Left ventricle myocardium inferior (tissue), 1 donor: ENCODE results near the gene DDIT4. TPM values are rescaled to one million over a fixed set of nuclear protein-coding genes. Genes with fewer than 3 reads are reported as not detected.
"Not testable (repeated sequence)": the region's sequence is repeated elsewhere in the genome, so short reads cannot be mapped to it uniquely, and the experiment has no call there.

Experiments used
- DNase-seq: peaks from one replicate; pipeline ENCODE4 v3.0.0-alpha.2; 2020
- H3K27ac ChIP-seq: fragments of 200-600 bp; replicated peaks from 2 replicates; pipeline ENCODE4 v1.8.0; 2021
- H3K27me3 ChIP-seq: fragments of 200-600 bp; 2 replicates; pipeline ENCODE4 v1.8.0; 2021; ENCODE audit warnings: low read depth
- H3K36me3 ChIP-seq: fragments of 200-600 bp; 2 replicates; pipeline ENCODE4 v1.8.0; 2021
- H3K4me1 ChIP-seq: fragments of 200-600 bp; 2 replicates; pipeline ENCODE4 v1.8.0; 2021
- H3K4me3 ChIP-seq: fragments of 200-600 bp; 2 replicates; pipeline ENCODE4 v1.8.0; 2021; ENCODE audit warnings: mild to moderate bottlenecking, moderate library complexity
- H3K9me3 ChIP-seq: fragments of 200-600 bp; replicated peaks from 2 replicates; pipeline ENCODE4 v1.8.0; 2021
- intact Hi-C: fragments of 100-400 bp; cut with micrococcal nuclease; formaldehyde crosslinking; loops from one replicate; pipeline ENCODE4 v1.11.0; 2022
- long read RNA-seq: library from polyadenylated mRNA; unstranded; transcript quantifications from one replicate; pipeline ENCODE4 v2.0.0, GENCODE V29; 2021
- total RNA-seq: library from RNA; stranded (reverse); fragmentation: NEBNext Ultra II Directional; extraction: Animal tissue kit (Norgen Biotek cat#: 25700); gene quantifications from one replicate; pipeline ENCODE4 v1.2.1, GENCODE V29; 2021
- TF ChIP-seq, protein P1 (sequence below): fragments of 200-600 bp; IDR thresholded peaks from 2 replicates; pipeline ENCODE4 v1.8.0; 2021; ENCODE audit warnings: antibody characterized with exemption, mild to moderate bottlenecking, borderline replicate concordance
- donor health status: DM: no; HTN: yes; CAD: no; lungs with severe emphysema.

DDIT4 gene, protein sequence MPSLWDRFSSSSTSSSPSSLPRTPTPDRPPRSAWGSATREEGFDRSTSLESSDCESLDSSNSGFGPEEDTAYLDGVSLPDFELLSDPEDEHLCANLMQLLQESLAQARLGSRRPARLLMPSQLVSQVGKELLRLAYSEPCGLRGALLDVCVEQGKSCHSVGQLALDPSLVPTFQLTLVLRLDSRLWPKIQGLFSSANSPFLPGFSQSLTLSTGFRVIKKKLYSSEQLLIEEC
- total RNA-seq: 66.3 TPM
- long read RNA-seq, transcript DDIT4-201 (3 exons, 1,748 nt): major isoform, 133 of 153 reads
- long read RNA-seq, transcript DDIT4-203 (2 exons, 753 nt): minor isoform, 5 of 153 reads
- long read RNA-seq, partial matches to known transcripts: 0 of 153 reads
- long read RNA-seq, other reads (novel, unspliced or antisense): 14 of 153 reads

DNA sequence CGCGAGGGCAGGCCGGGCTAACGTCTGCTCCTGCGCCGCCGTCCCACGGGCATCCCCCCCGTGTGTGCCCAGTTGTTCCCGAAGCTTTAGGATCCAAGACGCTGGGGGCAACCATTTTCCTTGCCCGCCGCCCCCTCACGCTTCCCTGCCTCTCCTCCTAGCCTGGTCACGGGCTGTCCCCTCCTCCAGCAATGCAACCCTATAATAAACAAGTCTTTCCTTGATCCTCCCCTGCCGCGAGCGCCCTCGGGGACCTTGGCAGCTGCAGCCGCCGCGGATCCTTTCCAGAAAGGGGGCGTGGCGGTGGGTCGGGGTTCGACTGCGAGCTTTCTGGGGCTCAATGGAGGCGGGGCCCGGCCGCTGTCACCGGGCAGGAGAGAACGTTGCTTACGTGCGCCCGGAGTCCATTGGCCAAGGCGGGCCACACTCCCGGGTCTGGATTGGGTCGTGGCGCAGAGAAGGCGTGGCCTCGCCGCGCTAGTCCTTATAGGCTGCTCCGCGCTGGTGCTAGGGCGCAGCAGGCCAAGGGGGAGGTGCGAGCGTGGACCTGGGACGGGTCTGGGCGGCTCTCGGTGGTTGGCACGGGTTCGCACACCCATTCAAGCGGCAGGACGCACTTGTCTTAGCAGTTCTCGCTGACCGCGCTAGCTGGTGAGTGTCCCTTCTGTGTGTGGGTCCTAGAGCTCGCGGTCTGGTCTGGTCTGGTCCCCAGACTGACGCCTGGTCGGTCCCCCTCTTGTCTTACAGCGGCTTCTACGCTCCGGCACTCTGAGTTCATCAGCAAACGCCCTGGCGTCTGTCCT, at the start of gene DDIT4:
Gene DDIT4 (plus strand): TSS at position 515 of the 803 bp plus-strand sequence. CDS start 293 bp downstream, outside the sequence.
- Histone ChIP-seq H3K36me3 (peaks cover 17% of the 10 kb centered on the region), H3K27ac (peak within 1 kb of the TSS; percentile 100), H3K9me3 (no peaks in the 10 kb centered on the region), H3K4me3 (peak within 1 kb of the TSS; percentile 84), H3K27me3 (no peaks in the 10 kb centered on the region), H3K4me1 (peaks cover 64% of the 10 kb centered on the region)
- intact Hi-C loops: loop anchor here (2.0 to 10.0 kb wide), 2 partner anchors 25 to 51 kb away; no protein-coding TSS in a partner anchor
- DNase-seq: peak; percentile 100
- TF ChIP-seq, protein P1, sequence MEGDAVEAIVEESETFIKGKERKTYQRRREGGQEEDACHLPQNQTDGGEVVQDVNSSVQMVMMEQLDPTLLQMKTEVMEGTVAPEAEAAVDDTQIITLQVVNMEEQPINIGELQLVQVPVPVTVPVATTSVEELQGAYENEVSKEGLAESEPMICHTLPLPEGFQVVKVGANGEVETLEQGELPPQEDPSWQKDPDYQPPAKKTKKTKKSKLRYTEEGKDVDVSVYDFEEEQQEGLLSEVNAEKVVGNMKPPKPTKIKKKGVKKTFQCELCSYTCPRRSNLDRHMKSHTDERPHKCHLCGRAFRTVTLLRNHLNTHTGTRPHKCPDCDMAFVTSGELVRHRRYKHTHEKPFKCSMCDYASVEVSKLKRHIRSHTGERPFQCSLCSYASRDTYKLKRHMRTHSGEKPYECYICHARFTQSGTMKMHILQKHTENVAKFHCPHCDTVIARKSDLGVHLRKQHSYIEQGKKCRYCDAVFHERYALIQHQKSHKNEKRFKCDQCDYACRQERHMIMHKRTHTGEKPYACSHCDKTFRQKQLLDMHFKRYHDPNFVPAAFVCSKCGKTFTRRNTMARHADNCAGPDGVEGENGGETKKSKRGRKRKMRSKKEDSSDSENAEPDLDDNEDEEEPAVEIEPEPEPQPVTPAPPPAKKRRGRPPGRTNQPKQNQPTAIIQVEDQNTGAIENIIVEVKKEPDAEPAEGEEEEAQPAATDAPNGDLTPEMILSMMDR: no peak

DNA sequence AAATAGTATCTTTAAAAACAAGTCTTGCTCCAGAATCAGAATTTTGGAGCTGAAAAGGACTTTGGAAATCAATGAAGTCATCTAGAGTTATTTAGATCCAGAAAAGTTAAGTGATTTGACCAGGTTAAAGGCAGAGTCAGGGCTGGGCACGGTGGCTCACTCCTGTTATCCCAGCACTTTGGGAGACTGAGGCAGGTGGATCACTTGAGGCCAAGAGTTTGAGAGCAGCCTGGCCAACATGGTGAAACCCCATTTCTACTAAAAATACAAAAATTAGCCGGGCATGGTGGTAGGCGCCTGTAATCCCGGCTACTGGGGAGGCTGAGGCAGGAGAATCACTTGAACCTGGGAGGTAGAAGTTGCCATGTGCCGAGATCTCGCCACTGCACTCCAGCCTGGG, 49.5 kb upstream of the DDIT4 start:
- H3K36me3 ChIP-seq: peaks cover 53% of the 10 kb centered on the region
- H3K27ac ChIP-seq: peak overlapping the region; percentile 74
- H3K9me3 ChIP-seq, DNase-seq, H3K27me3 ChIP-seq, intact Hi-C loops, H3K4me3 ChIP-seq: not testable (repeated sequence)
- H3K4me1 ChIP-seq: peaks cover 68% of the 10 kb centered on the region

DNA sequence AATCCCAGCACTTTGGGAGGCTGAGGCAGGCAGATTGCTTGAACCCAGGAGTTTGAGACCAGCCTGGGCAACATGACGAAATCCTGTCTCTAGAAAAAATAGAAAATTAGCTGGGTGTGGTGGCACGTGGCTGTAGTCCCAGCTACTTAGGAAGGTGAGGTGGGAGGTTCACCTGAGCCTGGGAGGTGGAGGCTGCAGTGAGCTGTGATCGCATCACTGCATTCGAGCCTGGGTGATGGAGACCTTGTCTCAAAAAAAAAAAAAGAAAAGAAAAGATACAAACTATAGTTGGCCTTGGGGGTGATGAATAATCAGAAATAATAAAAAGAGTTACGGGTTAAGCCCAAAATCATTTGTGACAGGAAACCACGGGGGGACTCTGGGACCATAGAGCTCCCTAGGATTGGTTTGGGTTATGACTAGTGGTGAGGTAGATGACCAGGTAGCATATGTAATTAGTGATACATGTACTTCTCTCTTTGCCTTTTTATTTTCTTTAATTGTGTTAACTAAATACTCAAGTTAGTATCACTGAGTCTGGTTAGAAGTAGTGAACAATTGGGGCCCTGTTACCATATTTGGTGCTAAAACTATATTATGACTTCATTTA, 47.2 kb upstream of the DDIT4 start:
- Histone ChIP-seq H3K9me3 (no peaks in the 10 kb centered on the region), H3K4me3 (no peak overlapping the region), H3K27ac (peak overlapping the region; percentile 9), H3K27me3 (no peaks in the 10 kb centered on the region), H3K4me1 (peaks cover 68% of the 10 kb centered on the region), H3K36me3 (peaks cover 48% of the 10 kb centered on the region)
- DNase-seq: no peak
- intact Hi-C loops: no loop called here
- TF ChIP-seq, protein P1: no peak

DNA sequence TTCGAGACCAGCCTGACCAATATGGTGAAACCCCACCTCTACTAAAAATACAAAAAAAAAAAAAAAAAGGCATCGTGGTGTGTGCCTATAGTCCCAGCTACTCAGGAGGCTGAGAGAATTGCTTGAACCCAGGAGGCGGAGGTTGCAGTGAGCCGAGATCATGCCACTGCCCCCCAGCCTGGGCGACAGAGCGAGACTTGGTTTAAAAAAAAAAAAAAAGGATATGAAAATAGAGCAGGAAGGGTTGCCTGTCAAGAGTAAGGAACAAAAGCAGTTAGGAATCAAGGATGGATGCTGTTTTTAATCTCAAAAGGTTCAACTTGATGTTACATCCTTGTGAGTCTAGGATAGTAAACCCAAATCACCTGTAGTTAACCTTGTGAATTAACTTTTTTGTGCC, 45.9 kb upstream of the DDIT4 start:
- peaks cover 56% of the 10 kb centered on the region for H3K36me3 ChIP-seq
- intact Hi-C loops: no loop called here
- no peaks in the 10 kb centered on the region for H3K9me3 ChIP-seq
- H3K27me3 ChIP-seq: no peaks in the 10 kb centered on the region
- peaks cover 55% of the 10 kb centered on the region for H3K4me1 ChIP-seq
- no peak overlapping the region for H3K4me3 ChIP-seq
- H3K27ac ChIP-seq: peak overlapping the region; percentile 56
- no peak for DNase-seq
- TF ChIP-seq, protein P1: no peak

DNA sequence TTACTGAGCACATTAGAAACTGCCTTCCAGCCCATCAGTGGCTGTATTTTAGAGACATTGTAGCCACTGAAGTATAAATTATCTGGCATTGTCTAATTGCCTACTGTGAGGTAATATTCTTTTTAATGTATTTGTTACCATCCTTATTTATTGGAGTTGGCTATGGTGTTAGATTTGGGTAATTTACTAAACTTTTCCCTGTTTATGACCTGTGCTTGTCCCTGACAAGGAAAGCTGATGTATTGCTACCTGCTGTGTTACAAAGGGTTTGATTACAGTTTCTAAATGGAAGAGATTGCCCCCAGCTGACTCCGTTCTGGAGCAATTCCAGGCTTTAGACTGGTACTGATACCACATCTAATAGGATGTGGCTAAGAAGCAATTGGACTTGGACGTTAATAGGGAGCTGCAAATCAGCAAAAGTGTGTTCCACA, 45.4 kb upstream of the DDIT4 start:
- H3K9me3 ChIP-seq: no peaks in the 10 kb centered on the region
- no peaks in the 10 kb centered on the region for H3K27me3 ChIP-seq
- peaks cover 50% of the 10 kb centered on the region for H3K4me1 ChIP-seq
- TF ChIP-seq, protein P1: no peak
- no peak for DNase-seq
- H3K4me3 ChIP-seq: no peak overlapping the region
- H3K36me3 ChIP-seq: peaks cover 61% of the 10 kb centered on the region
- peak overlapping the region; percentile 56 for H3K27ac ChIP-seq
- intact Hi-C loops: no loop called here
